Bronchial epithelial cell (primary cell): ENCODE results near the gene RPTN. TPM values are rescaled to one million over a fixed set of nuclear protein-coding genes. Genes with fewer than 3 reads are reported as not detected.
A peak's percentile ranks its signal among the peaks of the same experiment; 100 is the strongest.

Source experiments
- DNase-seq: peaks from one replicate; pipeline ENCODE4 v3.0.0-alpha.2; 2010; ENCODE audit warnings: low read depth
- FAIRE-seq: peaks from 2 replicates; lab custom pipeline; 2011; peaks lifted over from hg19 to GRCh38; lab: Jason Lieb, UNC
- H3K27me3 ChIP-seq: 2 replicates; pipeline ENCODE4 v1.5.1; 2011; ENCODE audit warnings: low read length; ENCODE audit not compliant: control insufficient read depth, insufficient read depth
- H3K36me3 ChIP-seq: 2 replicates; pipeline ENCODE4 v1.5.1; 2011; ENCODE audit warnings: low read length; ENCODE audit not compliant: control insufficient read depth, insufficient read depth
- H3K4me3 ChIP-seq: 2 replicates; pipeline ENCODE4 v1.5.1; 2011; ENCODE audit warnings: mild to moderate bottlenecking, low read depth, low read length, control low read depth
- CTCF ChIP-seq: IDR thresholded peaks from 2 replicates; pipeline ENCODE4 v1.5.1; 2011; ENCODE audit warnings: mild to moderate bottlenecking, moderate library complexity, low read length, control low read depth, inconsistent platforms; ENCODE audit not compliant: insufficient read depth, severe bottlenecking
- total RNA-seq: library from RNA; depleted of rRNA; stranded (reverse); fragments of >200 nt; gene quantifications from 2 replicates; pipeline ENCODE4 v1.2.1, GENCODE V29; 2014

Gene RPTN
- total RNA-seq, 1 donor from 2014 or later = 0.53 TPM

DNA sequence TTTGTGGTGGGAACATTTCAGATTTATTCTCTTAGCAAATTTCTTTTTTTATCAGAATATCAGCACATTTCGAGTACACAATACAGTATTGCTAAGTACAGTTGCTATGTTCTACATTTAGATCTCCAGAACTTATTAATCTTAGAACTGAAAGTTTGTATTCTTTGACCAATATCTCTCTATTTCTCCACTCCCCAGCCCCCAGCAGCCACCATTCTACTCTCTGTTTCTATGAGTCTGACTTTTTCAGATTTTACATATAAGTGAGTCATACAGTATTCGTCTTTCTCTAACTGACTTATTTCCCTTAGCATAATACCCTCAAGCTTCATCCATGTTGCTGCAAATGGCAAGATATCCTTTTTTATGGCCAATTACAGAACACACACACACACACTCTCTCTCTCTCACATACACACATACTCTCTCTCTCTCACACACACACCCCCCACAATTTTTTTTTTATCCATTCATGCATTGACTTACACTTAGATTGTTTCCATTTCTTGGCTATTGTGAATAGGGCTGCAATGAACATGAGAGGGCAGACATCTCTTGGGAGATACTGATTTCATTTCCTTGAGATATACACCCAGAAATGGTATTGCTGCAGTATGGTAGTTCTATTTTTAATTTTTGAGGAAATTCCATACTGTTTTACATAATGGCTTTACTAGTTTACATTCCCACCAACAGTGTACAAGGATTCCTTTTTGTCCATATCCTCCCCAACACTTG is 15.7 kb downstream of the RPTN start:
- no peaks in the 10 kb centered on the region for H3K27me3 ChIP-seq
- no peak for TF ChIP-seq CTCF
- no peak overlapping the region for H3K4me3 ChIP-seq
- FAIRE-seq (no peak), DNase-seq (peak; percentile 55)
- H3K36me3 ChIP-seq = no peaks in the 10 kb centered on the region

- peak; percentile 80 for FAIRE-seq
- no peaks in the 10 kb centered on the region for H3K36me3 ChIP-seq
- H3K27me3 ChIP-seq = no peaks in the 10 kb centered on the region
- DNase-seq = peak; percentile 78
- H3K4me3 ChIP-seq = no peak overlapping the region
- TF ChIP-seq CTCF = peak; percentile 73
Observed at GRCh38 chr1:152141971-152142584, 16.9 kb downstream of the RPTN start.

DNA sequence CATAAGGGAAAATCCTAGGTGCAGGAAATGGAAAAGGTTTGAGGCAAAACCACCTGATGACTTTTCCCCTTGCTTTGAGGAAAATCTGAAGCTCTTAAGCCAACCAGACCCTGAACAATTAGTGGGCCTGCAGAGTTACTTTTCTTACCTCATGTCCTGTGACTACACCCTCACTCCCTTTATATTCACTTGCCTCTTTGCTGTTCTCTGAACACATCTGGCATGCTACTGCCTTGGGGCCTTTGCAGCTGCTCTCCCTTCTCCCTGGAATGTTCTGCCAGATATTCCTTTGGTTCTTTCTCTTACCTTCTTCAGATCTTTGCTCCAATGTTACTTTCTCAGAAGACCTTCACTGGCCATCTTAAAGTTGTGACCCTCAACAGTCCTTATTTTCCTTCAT is 21.8 kb downstream of the RPTN start:
- no peak for TF ChIP-seq CTCF
- H3K36me3 ChIP-seq = no peaks in the 10 kb centered on the region
- H3K4me3 ChIP-seq = no peak overlapping the region
- no peak for DNase-seq
- no peak for FAIRE-seq
- peaks cover 1% of the 10 kb centered on the region for H3K27me3 ChIP-seq

DNA sequence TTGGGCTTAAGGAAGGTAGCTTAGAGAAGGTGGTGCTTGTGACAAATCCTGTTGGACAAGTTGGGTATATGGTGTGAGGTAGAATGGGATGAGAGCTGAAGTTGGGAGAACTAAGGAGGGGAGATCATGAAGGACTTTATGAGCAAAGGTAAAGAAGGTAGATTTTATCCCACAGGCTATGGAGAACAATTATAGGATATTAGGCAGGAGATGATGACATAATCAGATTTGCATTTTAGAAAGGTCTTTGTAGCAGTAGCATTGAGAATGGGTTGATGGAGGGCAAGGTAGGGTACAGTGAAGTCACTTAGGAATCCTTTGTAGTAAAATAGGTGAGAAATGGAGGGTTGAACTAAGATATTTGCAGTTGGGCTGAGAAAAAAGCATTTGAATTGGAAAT is 28.8 kb downstream of the RPTN start:
- no peak for DNase-seq
- no peak for TF ChIP-seq CTCF
- H3K27me3 ChIP-seq = peaks cover 8% of the 10 kb centered on the region

GRCh38 chr1:152127673-152128072 is 31.4 kb downstream of the RPTN start:
- Histone ChIP-seq H3K4me3 (no peak overlapping the region), H3K27me3 (peaks cover 12% of the 10 kb centered on the region)
- no peak for TF ChIP-seq CTCF

More for the DNA sequence above, 28.8 kb downstream of the RPTN start:
- FAIRE-seq = no peak
- Histone ChIP-seq H3K36me3 (no peaks in the 10 kb centered on the region), H3K4me3 (no peak overlapping the region)

More at GRCh38 chr1:152127673-152128072, 31.4 kb downstream of the RPTN start:
- DNase-seq = no peak
- H3K36me3 ChIP-seq = no peaks in the 10 kb centered on the region
- no peak for FAIRE-seq
